ENCODE measurements around the gene DIO3.

Gene DIO3

DNA sequence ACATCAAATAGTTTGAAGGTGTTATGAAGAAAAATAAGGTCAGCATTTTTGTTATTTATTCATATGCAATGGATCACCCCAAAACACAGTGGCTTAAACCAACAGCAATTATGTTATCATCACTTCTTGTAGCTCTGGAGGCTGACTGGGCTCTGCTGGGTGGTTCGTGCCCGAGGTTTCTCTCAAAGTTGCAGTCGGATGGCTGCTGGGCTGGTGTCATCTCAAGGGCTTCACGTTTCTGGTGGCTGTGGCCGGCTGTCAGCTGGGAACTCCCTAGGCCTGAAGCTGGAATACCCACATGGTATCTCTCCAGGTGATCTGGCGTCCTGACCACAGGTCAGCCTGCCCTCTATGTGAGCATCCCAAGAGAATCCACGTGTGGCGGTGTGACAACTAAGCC is 12.0 kb downstream of the DIO3 start:
- H3K9ac ChIP-seq (ENCODE audit: low read depth, low read length) = no peak overlapping the region
- H3K4me3 ChIP-seq (ENCODE audit: low read length) = no peak overlapping the region
- H3K4me1 ChIP-seq (ENCODE audit: insufficient read depth, low read length) = no peaks in the 10 kb centered on the region
- peaks cover 25% of the 10 kb centered on the region for H3K27me3 ChIP-seq (ENCODE audit: insufficient read depth, low read length)
- H3K36me3 ChIP-seq (ENCODE audit: insufficient read depth, low read length) = no peaks in the 10 kb centered on the region
- H3K27ac ChIP-seq (ENCODE audit: low read depth, low read length) = no peak overlapping the region
- 85% methylated on average over 8 of the region's 8 CpGs for WGBS
- H3K9me3 ChIP-seq (ENCODE audit: insufficient read depth, low read depth, low read length) = no peaks in the 10 kb centered on the region

DNA sequence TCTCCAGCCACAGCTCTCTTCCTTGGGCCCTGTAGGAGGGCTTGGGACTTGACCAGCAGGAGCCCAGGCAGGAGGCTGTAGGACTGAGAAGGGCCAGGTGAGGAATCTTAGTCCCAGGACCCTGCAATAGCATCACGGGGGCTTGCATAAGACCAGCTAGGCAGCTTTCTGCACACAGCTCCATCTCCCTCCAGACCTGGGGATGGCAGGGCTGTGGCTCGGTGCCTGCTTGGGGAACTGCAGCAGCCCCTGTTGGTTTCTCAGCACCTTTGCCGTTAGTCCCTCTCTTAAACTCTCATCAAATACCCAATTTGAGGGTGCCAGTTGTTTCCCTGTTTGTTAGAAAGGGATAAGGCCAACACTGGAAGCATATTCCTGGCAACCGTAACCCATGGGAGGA is 14.3 kb downstream of the DIO3 start:
- no peak overlapping the region for H3K27ac ChIP-seq (ENCODE audit: low read depth, low read length)
- H3K9me3 ChIP-seq (ENCODE audit: insufficient read depth, low read depth, low read length) = no peaks in the 10 kb centered on the region

DNA sequence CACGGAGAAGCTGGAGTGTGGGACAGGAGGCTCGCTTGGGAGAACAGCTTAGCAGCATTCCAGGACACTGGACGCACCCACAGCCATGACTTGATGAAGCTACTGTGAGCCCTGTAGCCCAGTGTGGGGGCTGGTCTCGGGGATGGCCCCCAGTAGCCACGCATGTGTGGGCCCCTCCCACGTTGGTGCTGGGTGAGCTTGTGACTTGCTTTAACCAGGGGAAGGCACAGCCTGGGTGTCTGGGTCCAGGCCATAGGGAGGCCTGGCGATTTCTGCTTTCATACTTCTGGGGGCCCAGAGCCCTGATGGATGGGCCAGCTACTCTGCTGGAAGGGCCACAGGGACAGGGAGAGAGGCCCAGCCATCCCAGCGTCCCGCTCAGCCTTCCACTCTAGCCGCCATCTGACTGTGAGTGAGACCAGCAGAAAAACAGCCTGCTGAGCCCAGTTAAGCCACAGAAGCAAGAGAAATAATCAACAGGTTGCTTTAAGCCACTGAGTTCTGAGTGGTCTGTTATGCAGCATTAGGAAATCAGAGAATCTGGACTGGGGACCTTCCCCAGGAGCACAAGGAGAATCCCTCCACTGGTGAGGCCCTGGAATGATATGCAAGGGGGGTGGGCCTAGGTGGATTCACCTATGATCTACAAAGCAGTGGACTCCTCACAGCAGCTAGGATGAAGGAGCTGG is 16.1 kb downstream of the DIO3 start:
- WGBS = 92% methylated on average over 10 of the region's 10 CpGs
- H3K4me1 ChIP-seq (ENCODE audit: insufficient read depth, low read length) = no peaks in the 10 kb centered on the region
- no peak overlapping the region for H3K27ac ChIP-seq (ENCODE audit: low read depth, low read length)
- H3K36me3 ChIP-seq (ENCODE audit: insufficient read depth, low read length) = no peaks in the 10 kb centered on the region
- no peak overlapping the region for H3K9ac ChIP-seq (ENCODE audit: low read depth, low read length)
- H3K27me3 ChIP-seq (ENCODE audit: insufficient read depth, low read length) = no peaks in the 10 kb centered on the region; the same call in none of the 2 replicates
- H3K9me3 ChIP-seq (ENCODE audit: insufficient read depth, low read depth, low read length) = no peaks in the 10 kb centered on the region
- no peak overlapping the region for H3K4me3 ChIP-seq (ENCODE audit: low read length)

More for the DNA sequence above, 14.3 kb downstream of the DIO3 start:
- Histone ChIP-seq H3K27me3 (ENCODE audit: insufficient read depth, low read length) (peaks cover 6% of the 10 kb centered on the region), H3K4me1 (ENCODE audit: insufficient read depth, low read length) (no peaks in the 10 kb centered on the region), H3K36me3 (ENCODE audit: insufficient read depth, low read length) (no peaks in the 10 kb centered on the region), H3K4me3 (ENCODE audit: low read length) (no peak overlapping the region), H3K9ac (ENCODE audit: low read depth, low read length) (no peak overlapping the region)
- 69% methylated on average over 4 of the region's 4 CpGs for WGBS

DNA sequence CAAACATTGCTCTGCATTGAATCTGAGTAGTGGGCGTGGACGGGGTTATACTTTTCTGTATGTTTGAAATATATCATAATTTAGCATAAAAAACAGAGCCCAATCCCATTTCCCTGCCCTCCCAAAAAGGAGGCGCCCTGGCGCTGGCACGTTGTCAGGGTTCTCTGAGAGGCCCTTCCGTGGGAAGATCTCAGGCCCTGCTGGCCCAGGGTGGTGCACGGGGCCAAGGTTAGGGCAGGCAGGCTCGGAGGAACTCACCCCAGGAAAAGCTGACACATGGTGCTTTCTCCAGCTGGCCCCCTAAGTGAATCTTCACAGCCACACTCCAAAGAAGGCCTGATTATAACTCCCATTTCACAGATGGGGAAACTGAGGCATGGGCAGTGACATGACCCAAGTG is 17.2 kb downstream of the DIO3 start:
- no peaks in the 10 kb centered on the region for H3K36me3 ChIP-seq (ENCODE audit: insufficient read depth, low read length)
- no peak overlapping the region for H3K9ac ChIP-seq (ENCODE audit: low read depth, low read length)
- H3K9me3 ChIP-seq (ENCODE audit: insufficient read depth, low read depth, low read length) = no peaks in the 10 kb centered on the region
- H3K4me1 ChIP-seq (ENCODE audit: insufficient read depth, low read length) = no peaks in the 10 kb centered on the region
- no peak overlapping the region for H3K4me3 ChIP-seq (ENCODE audit: low read length)
- WGBS = 92% methylated on average over 6 of the region's 8 CpGs
- no peak overlapping the region for H3K27ac ChIP-seq (ENCODE audit: low read depth, low read length)
- no peaks in the 10 kb centered on the region; the same call in none of the 2 replicates for H3K27me3 ChIP-seq (ENCODE audit: insufficient read depth, low read length)

DNA sequence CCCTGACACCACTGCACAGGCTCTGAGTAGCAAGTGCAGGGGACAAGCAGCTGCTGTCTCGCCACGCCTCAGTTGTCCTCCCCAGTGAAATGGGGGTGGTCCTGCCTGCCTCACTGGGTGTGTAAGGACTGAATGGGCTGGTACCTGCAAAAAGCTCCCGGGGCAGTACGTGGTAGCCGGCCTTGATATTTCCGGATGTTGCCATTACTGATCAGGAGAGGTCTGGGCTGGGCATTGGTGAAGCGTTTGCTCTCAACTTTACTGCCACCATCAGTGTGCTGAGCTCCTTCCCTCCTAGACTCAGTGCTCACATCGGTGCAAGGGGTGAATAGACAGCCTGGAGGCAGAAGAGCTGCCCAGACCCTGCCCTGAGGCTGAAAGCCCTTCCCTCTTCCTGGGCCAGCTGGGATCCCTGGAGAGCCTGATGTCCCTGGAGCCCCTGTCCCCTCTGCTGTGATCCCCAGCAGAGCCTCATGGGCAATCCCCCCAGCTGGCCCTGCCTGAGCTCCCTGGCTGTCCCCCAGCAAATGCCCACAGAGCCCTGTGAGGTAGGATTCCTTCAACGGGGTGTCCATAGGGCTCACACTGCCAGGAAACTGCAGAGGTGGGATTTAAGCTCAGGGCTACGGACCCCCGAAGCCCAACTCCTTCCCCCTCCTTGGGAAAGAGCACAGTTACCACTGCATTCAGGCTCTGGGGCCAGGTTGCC is 18.2 kb downstream of the DIO3 start:
- Histone ChIP-seq H3K9ac (ENCODE audit: low read depth, low read length) (no peak overlapping the region), H3K36me3 (ENCODE audit: insufficient read depth, low read length) (no peaks in the 10 kb centered on the region), H3K4me3 (ENCODE audit: low read length) (no peak overlapping the region), H3K4me1 (ENCODE audit: insufficient read depth, low read length) (no peaks in the 10 kb centered on the region), H3K27me3 (ENCODE audit: insufficient read depth, low read length) (no peaks in the 10 kb centered on the region; the same call in 1 of the 2 replicates), H3K9me3 (ENCODE audit: insufficient read depth, low read depth, low read length) (no peaks in the 10 kb centered on the region), H3K27ac (ENCODE audit: low read depth, low read length) (no peak overlapping the region)
- WGBS = 91% methylated on average over 11 of the region's 11 CpGs

DNA sequence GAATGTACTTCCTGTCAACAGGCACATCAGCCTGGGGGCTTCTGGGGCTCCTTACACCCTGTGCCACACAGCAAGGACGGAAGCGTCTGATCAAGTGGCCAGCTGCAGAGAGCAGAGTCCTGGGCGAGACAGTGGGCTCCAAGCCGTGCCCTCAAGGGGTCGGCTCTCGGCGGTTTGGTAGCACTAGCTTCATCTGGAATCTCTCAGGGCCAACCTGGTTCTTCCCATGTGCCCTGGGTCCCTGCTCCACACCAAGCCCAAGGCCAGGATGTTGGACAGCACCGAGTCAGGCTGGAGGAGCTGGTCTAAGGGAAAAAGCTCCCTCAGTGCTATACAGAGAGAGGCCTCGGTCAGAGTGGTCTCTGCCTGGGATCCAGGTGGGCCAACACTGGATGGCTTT is 20.5 kb downstream of the DIO3 start:
- WGBS = 88% methylated on average over 9 of the region's 9 CpGs
- Histone ChIP-seq H3K4me1 (ENCODE audit: insufficient read depth, low read length) (no peaks in the 10 kb centered on the region), H3K27me3 (ENCODE audit: insufficient read depth, low read length) (no peaks in the 10 kb centered on the region), H3K36me3 (ENCODE audit: insufficient read depth, low read length) (no peaks in the 10 kb centered on the region), H3K4me3 (ENCODE audit: low read length) (no peak overlapping the region), H3K9me3 (ENCODE audit: insufficient read depth, low read depth, low read length) (no peaks in the 10 kb centered on the region), H3K9ac (ENCODE audit: low read depth, low read length) (no peak overlapping the region), H3K27ac (ENCODE audit: low read depth, low read length) (no peak overlapping the region)

DNA sequence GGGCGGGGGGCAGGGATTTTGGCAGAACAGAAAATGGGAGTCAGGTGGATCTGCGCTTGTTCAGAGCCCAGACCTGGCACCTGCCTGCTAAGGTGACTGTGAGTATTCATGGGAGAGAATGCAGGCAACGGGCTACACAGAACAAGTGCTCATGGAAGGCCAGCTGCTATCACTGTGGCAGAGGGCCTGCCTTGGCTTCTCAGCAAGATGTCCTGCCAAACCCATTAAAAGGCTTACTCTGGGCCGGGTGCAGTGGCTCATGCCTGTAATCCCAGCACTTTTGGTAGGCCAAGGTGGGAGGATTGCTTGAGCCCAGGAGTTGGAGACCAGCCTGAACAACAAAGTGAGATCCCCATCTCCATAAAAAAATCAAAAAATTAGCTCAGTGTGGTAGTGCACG is 21.0 kb downstream of the DIO3 start:
- H3K9me3 ChIP-seq (ENCODE audit: insufficient read depth, low read depth, low read length) = no peaks in the 10 kb centered on the region
- H3K9ac ChIP-seq (ENCODE audit: low read depth, low read length) = no peak overlapping the region
- H3K27ac ChIP-seq (ENCODE audit: low read depth, low read length) = no peak overlapping the region
- H3K36me3 ChIP-seq (ENCODE audit: insufficient read depth, low read length) = no peaks in the 10 kb centered on the region
- 93% methylated on average over 5 of the region's 5 CpGs for WGBS
- H3K4me3 ChIP-seq (ENCODE audit: low read length) = no peak overlapping the region
- no peaks in the 10 kb centered on the region for H3K27me3 ChIP-seq (ENCODE audit: insufficient read depth, low read length)
- no peaks in the 10 kb centered on the region for H3K4me1 ChIP-seq (ENCODE audit: insufficient read depth, low read length)

DNA sequence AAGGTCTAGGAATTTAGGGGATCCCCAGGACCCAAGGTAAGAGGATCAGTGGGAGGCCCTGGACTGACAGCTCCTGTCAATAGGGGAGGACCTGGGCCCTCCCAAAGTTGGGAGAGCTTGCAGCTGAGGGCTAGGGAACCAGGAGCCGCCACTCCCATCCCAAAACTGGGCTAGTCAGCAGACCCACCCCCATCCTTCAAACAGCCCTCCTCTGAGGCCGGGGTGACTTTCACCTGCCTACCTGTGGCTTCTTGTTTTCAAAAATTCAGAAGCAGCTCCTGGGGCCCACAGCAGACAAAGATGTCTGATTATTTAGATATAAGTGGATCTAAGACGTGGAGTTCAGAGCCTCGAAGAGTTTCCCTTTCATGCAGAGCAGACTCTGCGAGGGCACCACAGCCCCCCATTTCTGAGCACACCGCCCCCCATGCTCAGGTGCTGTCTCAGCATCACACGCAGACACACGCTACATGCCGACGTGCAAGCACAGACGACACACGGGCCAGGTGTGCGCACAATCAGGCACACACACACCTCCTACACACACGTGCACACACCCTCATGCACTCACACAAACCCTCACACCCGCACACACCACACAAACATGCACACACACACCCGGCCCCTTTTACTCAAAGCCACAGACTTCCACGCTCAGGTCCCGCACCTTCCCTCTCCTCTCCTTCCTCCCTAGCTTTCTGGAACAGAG is 21.9 kb downstream of the DIO3 start:
- WGBS = 95% methylated on average over 18 of the region's 18 CpGs
- H3K27ac ChIP-seq (ENCODE audit: low read depth, low read length) = no peak overlapping the region
- no peaks in the 10 kb centered on the region for H3K9me3 ChIP-seq (ENCODE audit: insufficient read depth, low read depth, low read length)
- H3K27me3 ChIP-seq (ENCODE audit: insufficient read depth, low read length) = no peaks in the 10 kb centered on the region
- no peak overlapping the region for H3K9ac ChIP-seq (ENCODE audit: low read depth, low read length)
- no peaks in the 10 kb centered on the region for H3K4me1 ChIP-seq (ENCODE audit: insufficient read depth, low read length)
- no peaks in the 10 kb centered on the region for H3K36me3 ChIP-seq (ENCODE audit: insufficient read depth, low read length)
- H3K4me3 ChIP-seq (ENCODE audit: low read length) = no peak overlapping the region

DNA sequence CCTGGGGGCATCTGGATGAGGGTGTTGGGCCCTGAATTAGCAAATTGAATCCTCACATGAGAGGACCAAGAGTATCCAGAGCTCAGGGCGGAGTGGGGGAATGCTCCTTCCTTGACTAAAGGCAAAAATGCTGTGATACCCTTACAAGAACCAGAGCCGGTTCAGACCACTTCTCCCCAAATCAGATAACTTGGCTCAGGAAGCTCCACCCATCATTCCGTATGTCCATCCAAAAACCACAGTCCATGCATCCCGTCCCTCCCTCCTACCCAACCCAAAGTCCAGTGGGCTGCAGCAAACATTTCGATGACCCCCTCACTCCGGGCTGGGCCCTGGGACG is 22.4 kb downstream of the DIO3 start:
- H3K9ac ChIP-seq (ENCODE audit: low read depth, low read length) = no peak overlapping the region
- H3K9me3 ChIP-seq (ENCODE audit: insufficient read depth, low read depth, low read length) = no peaks in the 10 kb centered on the region
- no peak overlapping the region for H3K27ac ChIP-seq (ENCODE audit: low read depth, low read length)
- no peak overlapping the region for H3K4me3 ChIP-seq (ENCODE audit: low read length)
- no peaks in the 10 kb centered on the region for H3K4me1 ChIP-seq (ENCODE audit: insufficient read depth, low read length)
- no peaks in the 10 kb centered on the region for H3K36me3 ChIP-seq (ENCODE audit: insufficient read depth, low read length)
- H3K27me3 ChIP-seq (ENCODE audit: insufficient read depth, low read length) = no peaks in the 10 kb centered on the region
- WGBS = 93% methylated on average over 7 of the region's 7 CpGs

DNA sequence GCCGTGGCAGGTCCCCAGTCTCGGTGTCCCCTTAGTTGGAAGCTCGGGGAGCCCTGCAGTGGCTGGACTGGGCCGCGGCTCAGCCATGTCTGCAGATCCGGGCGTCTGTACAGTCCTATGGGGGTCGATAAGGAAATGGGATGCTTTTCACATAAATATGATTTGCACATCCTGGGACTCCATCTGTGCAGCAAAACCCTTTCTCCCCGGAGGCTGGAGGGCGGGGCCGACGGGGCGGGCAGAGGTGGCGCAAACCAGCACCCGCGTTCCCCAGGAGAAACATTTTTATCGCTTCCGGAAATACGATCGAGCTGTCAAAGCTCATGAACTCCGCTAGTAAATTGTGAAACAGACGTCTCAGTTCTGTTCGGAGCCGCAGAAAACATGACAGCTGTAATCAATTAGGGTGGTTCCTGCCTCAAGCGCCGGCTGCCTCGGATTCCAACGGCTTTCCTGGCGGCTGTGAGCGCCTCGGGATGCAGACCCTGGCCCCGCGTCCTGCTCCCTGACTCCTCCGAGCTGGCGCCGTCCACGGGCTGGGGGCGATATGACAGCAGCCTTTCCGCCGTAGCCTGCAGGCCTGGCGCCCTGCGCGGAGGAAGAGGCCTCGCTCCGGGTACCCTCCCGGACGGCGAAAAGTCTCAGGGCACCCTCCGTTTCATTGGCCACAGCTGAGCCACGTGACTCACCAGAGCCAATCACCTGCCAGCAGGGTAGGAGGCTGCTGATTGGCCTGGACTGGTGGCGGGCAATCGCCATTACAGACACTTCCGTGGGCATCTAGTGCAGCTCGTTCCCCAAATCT is 23.0 kb downstream of the DIO3 start:
- H3K27ac ChIP-seq (ENCODE audit: low read depth, low read length) = no peak overlapping the region
- no peaks in the 10 kb centered on the region for H3K4me1 ChIP-seq (ENCODE audit: insufficient read depth, low read length)
- 95% methylated on average over 54 of the region's 54 CpGs for WGBS
- H3K27me3 ChIP-seq (ENCODE audit: insufficient read depth, low read length) = no peaks in the 10 kb centered on the region
- H3K9ac ChIP-seq (ENCODE audit: low read depth, low read length) = no peak overlapping the region
- H3K4me3 ChIP-seq (ENCODE audit: low read length) = no peak overlapping the region
- no peaks in the 10 kb centered on the region for H3K9me3 ChIP-seq (ENCODE audit: insufficient read depth, low read depth, low read length)
- no peaks in the 10 kb centered on the region for H3K36me3 ChIP-seq (ENCODE audit: insufficient read depth, low read length)

DNA sequence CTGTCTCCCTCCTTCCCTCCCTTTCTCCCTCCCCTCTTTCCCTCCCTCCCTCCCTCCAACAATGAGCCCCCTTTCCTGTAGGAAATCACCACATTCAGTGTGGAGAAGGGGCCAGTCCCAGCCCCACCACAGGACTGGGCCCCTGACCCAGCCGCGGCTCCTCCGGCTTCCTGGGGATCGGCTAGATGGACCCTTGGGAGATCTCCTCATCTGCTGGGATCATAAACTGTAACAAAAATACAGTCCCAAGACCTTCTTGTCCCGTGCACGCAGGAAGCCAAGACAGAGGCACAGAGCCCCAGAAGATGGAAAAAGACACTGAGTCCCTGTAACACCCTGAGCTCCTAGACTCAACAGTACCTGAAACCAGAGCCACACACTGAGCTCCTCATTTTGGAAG is 23.9 kb downstream of the DIO3 start:
- Histone ChIP-seq H3K9me3 (ENCODE audit: insufficient read depth, low read depth, low read length) (no peaks in the 10 kb centered on the region), H3K27ac (ENCODE audit: low read depth, low read length) (no peak overlapping the region), H3K36me3 (ENCODE audit: insufficient read depth, low read length) (no peaks in the 10 kb centered on the region), H3K9ac (ENCODE audit: low read depth, low read length) (no peak overlapping the region), H3K4me3 (ENCODE audit: low read length) (no peak overlapping the region), H3K27me3 (ENCODE audit: insufficient read depth, low read length) (no peaks in the 10 kb centered on the region), H3K4me1 (ENCODE audit: insufficient read depth, low read length) (no peaks in the 10 kb centered on the region)
- WGBS = 95% methylated on average over 6 of the region's 6 CpGs

Data from HUES64 (cell line).